Fibroblast of skin of abdomen (primary cell): ENCODE data around the gene SERPINB6.
"Not testable (repeated sequence)": the region's sequence is repeated elsewhere in the genome, so short reads cannot be mapped to it uniquely, and the experiment has no call there.

ENCODE experiments used
- DNase-seq: peaks from one replicate; pipeline ENCODE4 v3.0.0-alpha.2; 2013

SERPINB6 gene

DNA sequence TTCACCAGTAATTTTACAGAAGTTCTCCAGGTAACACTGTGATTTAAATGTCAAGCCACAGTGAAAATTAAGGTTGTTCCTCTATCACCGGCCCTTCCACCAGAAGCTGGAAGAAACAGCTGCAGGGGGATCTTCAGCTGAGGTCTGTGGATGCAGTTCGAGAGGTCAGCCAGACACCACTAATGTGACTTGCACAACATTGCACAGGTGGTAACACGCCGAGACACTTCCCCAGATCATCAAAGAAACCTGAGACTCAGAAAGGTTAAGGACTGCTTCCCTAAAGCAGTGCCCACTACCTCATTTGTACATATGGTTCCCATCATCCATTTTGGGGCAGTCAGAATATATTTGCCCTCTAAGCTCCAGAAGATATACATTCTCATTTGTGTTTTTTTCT is 60.2 kb downstream of the SERPINB6 start:
- no peak for DNase-seq

- peak; percentile 28 for DNase-seq
These were observed 61.6 kb downstream of the SERPINB6 start for GRCh38 chr6:2909718-2910117.

GRCh38 chr6:2909051-2909606 is 62.2 kb downstream of the SERPINB6 start:
- not testable (repeated sequence) for DNase-seq

DNA sequence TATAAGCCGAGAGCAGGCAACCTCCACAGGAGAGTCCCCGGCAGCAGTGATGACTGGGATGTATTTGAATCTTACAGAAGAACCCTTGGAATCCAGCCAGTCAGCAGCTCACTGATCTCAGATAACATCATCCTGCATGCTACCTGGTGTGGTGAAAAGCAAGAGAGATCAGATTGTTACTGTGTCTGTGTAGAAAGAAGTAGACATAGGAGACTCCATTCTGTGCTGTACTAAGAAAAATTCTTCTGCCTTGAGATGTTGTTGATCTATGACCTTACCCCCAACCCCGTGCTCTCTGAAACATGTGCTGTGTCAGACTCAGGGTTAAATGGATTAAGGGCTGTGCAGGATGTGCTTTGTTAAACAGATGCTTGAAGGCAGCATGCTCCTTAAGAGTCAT is 62.9 kb downstream of the SERPINB6 start:
- not testable (repeated sequence) for DNase-seq

GRCh38 chr6:2903411-2904185 is 67.8 kb downstream of the SERPINB6 start:
- DNase-seq, result not testable (repeated sequence)

DNA sequence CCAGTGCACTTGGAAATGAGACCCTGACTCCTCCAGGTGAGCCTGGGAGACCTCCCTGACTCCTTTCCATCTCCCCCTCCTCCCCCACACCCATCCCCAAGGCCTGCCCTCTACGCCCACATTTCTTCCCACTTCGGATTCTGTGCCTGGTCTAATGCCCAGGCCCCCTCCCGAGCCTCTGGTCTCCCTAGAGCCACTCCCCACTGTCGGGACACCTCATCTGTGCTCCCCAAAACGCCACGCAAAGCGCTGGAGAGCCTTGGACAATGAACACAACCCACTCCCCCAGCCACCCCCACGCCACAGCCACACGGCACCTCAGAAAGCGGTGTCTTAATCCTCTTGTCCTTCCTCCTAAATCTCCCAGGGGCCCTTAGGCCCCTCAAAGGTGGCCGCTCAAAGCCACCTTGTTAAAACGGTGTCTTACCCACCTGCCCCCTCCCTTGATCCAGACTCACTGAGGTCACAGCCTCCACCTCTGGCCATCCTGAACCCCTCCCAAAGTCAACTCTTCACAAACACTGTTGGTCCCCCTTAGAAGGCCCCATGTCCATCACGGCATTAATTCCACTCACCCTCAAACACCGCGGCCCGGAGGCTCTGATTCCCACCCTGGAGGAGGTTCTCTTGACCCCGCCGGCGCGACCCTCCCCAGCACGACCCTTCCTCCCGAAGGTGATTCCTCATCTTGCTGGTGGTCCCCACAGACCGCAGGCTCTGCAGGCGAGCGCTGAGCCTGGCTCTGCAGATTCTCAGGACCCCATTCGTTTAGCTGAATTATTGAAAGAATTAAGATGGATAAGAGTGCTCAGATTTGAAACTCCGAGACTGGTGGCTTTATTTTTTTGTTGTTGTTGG is 69.5 kb downstream of the SERPINB6 start:
- DNase-seq, result not testable (repeated sequence)

DNA sequence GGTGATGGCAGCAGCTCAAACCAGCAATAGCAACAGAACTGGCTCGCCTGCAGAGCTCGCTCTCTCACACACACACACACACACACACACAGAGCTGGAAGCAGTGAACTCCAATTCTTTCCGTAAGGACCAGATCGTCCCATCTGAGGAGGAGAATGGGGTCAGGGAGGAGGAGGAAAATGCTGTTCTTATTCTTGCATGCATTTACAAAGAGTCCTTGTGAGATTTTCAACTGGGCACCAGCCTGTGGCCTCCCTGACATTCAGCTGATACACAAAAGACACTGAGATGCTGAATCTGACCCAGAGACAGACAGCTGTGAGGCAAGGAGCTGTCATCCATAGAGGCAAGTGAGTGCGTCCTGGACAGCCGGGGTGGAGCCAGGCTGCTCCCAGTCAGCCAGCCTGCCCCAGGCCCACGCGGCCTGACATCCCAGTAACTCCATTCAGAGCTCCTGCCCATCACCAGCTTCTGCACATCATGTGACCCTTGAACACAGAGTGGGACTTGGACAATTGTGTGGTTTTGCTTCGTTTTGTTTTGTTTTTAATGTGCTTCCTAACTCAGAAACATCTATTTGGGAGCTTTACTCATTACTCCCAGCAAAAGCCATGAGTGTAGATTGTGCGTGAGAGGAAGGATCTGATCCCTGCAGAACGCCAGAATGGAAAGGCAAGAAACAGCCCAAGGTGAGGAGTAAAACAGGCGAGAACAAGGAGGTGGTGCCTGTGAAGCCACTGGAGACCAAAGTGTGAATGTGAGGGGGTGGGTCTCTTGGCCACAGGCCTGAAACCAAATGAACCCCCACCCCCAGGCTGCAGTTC is 70.3 kb downstream of the SERPINB6 start:
- no peak for DNase-seq

DNA sequence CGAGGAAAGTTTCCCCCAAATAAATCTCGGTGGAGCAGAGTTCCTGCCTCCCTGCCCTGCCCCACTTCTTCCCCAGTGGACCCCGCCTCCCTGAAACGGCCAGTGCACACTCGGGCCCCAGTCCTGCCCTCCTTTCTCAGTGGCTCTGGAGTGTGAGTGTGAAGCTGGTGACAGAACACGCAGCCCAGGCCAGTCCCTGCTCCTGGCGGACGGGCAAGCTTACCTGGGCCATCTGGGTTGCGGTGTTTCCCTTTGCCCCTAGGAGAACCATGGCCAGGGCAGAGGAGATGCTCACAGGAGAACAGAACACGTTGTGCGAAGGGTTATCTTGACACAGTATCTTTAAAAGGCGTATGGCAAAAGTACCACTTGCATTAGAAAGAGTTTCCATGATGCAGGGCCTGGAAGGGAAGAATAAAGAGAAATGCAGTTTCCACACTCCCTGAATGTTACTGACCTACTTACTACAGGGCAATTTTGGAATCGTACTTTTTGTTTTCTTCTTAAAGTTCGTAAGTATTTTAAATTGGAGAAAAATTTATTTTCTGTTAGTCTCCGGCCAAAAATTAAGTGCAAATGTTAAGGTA is 71.1 kb downstream of the SERPINB6 start:
- DNase-seq, result no peak

DNA sequence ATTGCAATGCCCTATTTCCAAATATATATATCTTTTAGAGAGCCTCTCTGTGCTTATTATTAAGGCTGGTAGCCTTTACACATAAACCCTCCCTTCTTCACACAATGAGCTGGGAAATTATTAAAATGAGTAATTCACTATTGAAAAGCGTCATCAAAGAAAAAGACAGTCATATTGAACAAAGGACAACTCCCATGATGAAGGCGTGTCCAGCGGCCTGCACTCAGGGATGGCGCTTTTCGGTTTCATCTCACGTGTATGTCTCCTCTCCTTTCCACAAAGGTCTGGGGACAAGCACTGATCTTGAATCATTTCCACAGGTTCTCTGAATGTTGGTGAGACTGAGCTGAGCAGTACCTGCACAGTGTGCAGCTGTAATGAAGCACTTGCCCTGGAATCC is 71.8 kb downstream of the SERPINB6 start:
- no peak for DNase-seq
